HAP-1 (cell line): ENCODE results near the gene NTM.
"Not testable (repeated sequence)": the region's sequence is repeated elsewhere in the genome, so short reads cannot be mapped to it uniquely, and the experiment has no call there.

Source experiments
- DNase-seq, 2 experiments: peaks; one replicate each; pipeline ENCODE4 v3.0.0-alpha.2; 2016 to 2020; ENCODE audit warnings: low spot score in 2 of 2
- H3K27me3 ChIP-seq: fragments of 250-450 bp; sonication (Bioruptor Pico); 2 replicates; pipeline ENCODE4 v1.5.1; 2020; ENCODE audit warnings: low read depth, mild to moderate bottlenecking, moderate library complexity
- H3K36me3 ChIP-seq: fragments of 250-450 bp; sonication (Bioruptor Pico); replicated peaks from 2 replicates; pipeline ENCODE4 v1.5.1; 2020; ENCODE audit warnings: mild to moderate bottlenecking
- H3K4me1 ChIP-seq: fragments of 250-450 bp; sonication (Bioruptor Pico); 2 replicates; pipeline ENCODE4 v1.5.1; 2020; ENCODE audit warnings: mild to moderate bottlenecking
- H3K4me3 ChIP-seq: fragments of 250-450 bp; sonication (Bioruptor Pico); 2 replicates; pipeline ENCODE4 v1.5.1; 2020; ENCODE audit warnings: mild to moderate bottlenecking, moderate library complexity
- H3K9me3 ChIP-seq: fragments of 250-450 bp; sonication (Bioruptor Pico); 2 replicates; pipeline ENCODE4 v1.5.1; 2020; ENCODE audit warnings: mild to moderate bottlenecking, moderate library complexity
- in situ Hi-C: fragments of 300-500 bp; cut with MboI; formaldehyde crosslinking; loops from 3 replicates; pipeline ENCODE4 v1.14.3; 2020; ENCODE audit warnings: low sequenced_read_pairs, inconsistent platforms, mixed read lengths

NTM gene

GRCh38 chr11:131370090-131370751, at the start of gene NTM:
TSS of gene NTM (plus strand) at chr11:131370615.
- H3K9me3 ChIP-seq: no peaks in the 10 kb centered on the region
- H3K4me1 ChIP-seq: no peaks in the 10 kb centered on the region
- no peaks in the 10 kb centered on the region for H3K27me3 ChIP-seq
- DNase-seq: no peak
- no peaks in the 10 kb centered on the region for H3K36me3 ChIP-seq
- no peak within 1 kb of the TSS for H3K4me3 ChIP-seq
- in situ Hi-C loops: no loop called here

GRCh38 chr11:131324921-131325570, 45.4 kb upstream of the NTM start:
- no peak overlapping the region for H3K4me3 ChIP-seq
- H3K4me1 ChIP-seq: no peaks in the 10 kb centered on the region
- no peaks in the 10 kb centered on the region for H3K9me3 ChIP-seq
- H3K36me3 ChIP-seq: no peaks in the 10 kb centered on the region
- H3K27me3 ChIP-seq: no peaks in the 10 kb centered on the region
- in situ Hi-C loops: no loop called here
- no peak for DNase-seq

GRCh38 chr11:131326829-131327228, 43.6 kb upstream of the NTM start:
- no peaks in the 10 kb centered on the region for H3K9me3 ChIP-seq
- H3K4me1 ChIP-seq: no peaks in the 10 kb centered on the region
- in situ Hi-C loops: no loop called here
- no peaks in the 10 kb centered on the region for H3K36me3 ChIP-seq
- no peaks in the 10 kb centered on the region for H3K27me3 ChIP-seq
- no peak overlapping the region for H3K4me3 ChIP-seq
- no peak for DNase-seq

GRCh38 chr11:131327421-131327820, 43.0 kb upstream of the NTM start:
- no peaks in the 10 kb centered on the region for H3K27me3 ChIP-seq
- no peaks in the 10 kb centered on the region for H3K4me1 ChIP-seq
- no peak overlapping the region for H3K4me3 ChIP-seq
- in situ Hi-C loops: no loop called here
- no peaks in the 10 kb centered on the region for H3K36me3 ChIP-seq
- DNase-seq: no peak
- no peaks in the 10 kb centered on the region for H3K9me3 ChIP-seq

- no peaks in the 10 kb centered on the region for H3K27me3 ChIP-seq
- H3K4me1 ChIP-seq: no peaks in the 10 kb centered on the region
- in situ Hi-C loops: no loop called here
- H3K9me3 ChIP-seq: no peaks in the 10 kb centered on the region
- no peaks in the 10 kb centered on the region for H3K36me3 ChIP-seq
- no peak overlapping the region for H3K4me3 ChIP-seq
- DNase-seq: no peak
Measured at GRCh38 chr11:131328843-131329242, 41.6 kb upstream of the NTM start.

GRCh38 chr11:131331010-131331409, 39.4 kb upstream of the NTM start:
- in situ Hi-C loops: no loop called here
- no peaks in the 10 kb centered on the region for H3K27me3 ChIP-seq
- H3K4me3 ChIP-seq: no peak overlapping the region
- H3K36me3 ChIP-seq: no peaks in the 10 kb centered on the region
- no peaks in the 10 kb centered on the region for H3K4me1 ChIP-seq
- H3K9me3 ChIP-seq: no peaks in the 10 kb centered on the region
- no peak for DNase-seq

- no peak overlapping the region for H3K4me3 ChIP-seq
- in situ Hi-C loops: no loop called here
- no peaks in the 10 kb centered on the region for H3K9me3 ChIP-seq
- no peaks in the 10 kb centered on the region for H3K4me1 ChIP-seq
- H3K27me3 ChIP-seq: no peaks in the 10 kb centered on the region
- no peak for DNase-seq
- no peaks in the 10 kb centered on the region for H3K36me3 ChIP-seq
Measured at GRCh38 chr11:131331546-131331945, 38.9 kb upstream of the NTM start.

- no peaks in the 10 kb centered on the region for H3K36me3 ChIP-seq
- H3K4me1 ChIP-seq: no peaks in the 10 kb centered on the region
- no peak for DNase-seq
- no peaks in the 10 kb centered on the region for H3K27me3 ChIP-seq
- H3K9me3 ChIP-seq: no peaks in the 10 kb centered on the region
- in situ Hi-C loops: no loop called here
- H3K4me3 ChIP-seq: no peak overlapping the region
Measured at GRCh38 chr11:131334601-131335000, 35.8 kb upstream of the NTM start.

GRCh38 chr11:131341900-131342299, 28.5 kb upstream of the NTM start:
- DNase-seq, H3K27me3 ChIP-seq, H3K36me3 ChIP-seq, in situ Hi-C loops, H3K4me3 ChIP-seq, H3K9me3 ChIP-seq, H3K4me1 ChIP-seq: not testable (repeated sequence)

GRCh38 chr11:131342442-131342841, 28.0 kb upstream of the NTM start:
- H3K9me3 ChIP-seq, in situ Hi-C loops, DNase-seq: not testable (repeated sequence)

GRCh38 chr11:131345406-131345805, 25.0 kb upstream of the NTM start:
- no peak overlapping the region for H3K4me3 ChIP-seq
- H3K36me3 ChIP-seq: no peaks in the 10 kb centered on the region
- no peak for DNase-seq
- H3K9me3 ChIP-seq: no peaks in the 10 kb centered on the region
- in situ Hi-C loops: no loop called here
- H3K27me3 ChIP-seq: no peaks in the 10 kb centered on the region
- no peaks in the 10 kb centered on the region for H3K4me1 ChIP-seq

More at GRCh38 chr11:131342442-131342841, 28.0 kb upstream of the NTM start:
- not testable (repeated sequence) for H3K4me1 ChIP-seq, H3K4me3 ChIP-seq, H3K36me3 ChIP-seq, H3K27me3 ChIP-seq

- no peaks in the 10 kb centered on the region for H3K9me3 ChIP-seq
- no peak overlapping the region for H3K4me3 ChIP-seq
- H3K27me3 ChIP-seq: no peaks in the 10 kb centered on the region
- H3K36me3 ChIP-seq: no peaks in the 10 kb centered on the region
- H3K4me1 ChIP-seq: no peaks in the 10 kb centered on the region
- in situ Hi-C loops: no loop called here
- DNase-seq: no peak
Measured at GRCh38 chr11:131349368-131350086, 20.9 kb upstream of the NTM start.

- Histone ChIP-seq H3K4me3 (no peak overlapping the region), H3K4me1 (no peaks in the 10 kb centered on the region), H3K36me3 (no peaks in the 10 kb centered on the region), H3K9me3 (no peaks in the 10 kb centered on the region), H3K27me3 (no peaks in the 10 kb centered on the region)
- in situ Hi-C loops: no loop called here
- no peak for DNase-seq
Measured at GRCh38 chr11:131350872-131351271, 19.5 kb upstream of the NTM start.

- in situ Hi-C loops: no loop called here
- H3K27me3 ChIP-seq: no peaks in the 10 kb centered on the region
- no peaks in the 10 kb centered on the region for H3K4me1 ChIP-seq
- DNase-seq: no peak
- no peak overlapping the region for H3K4me3 ChIP-seq
- no peaks in the 10 kb centered on the region for H3K36me3 ChIP-seq
- H3K9me3 ChIP-seq: no peaks in the 10 kb centered on the region
Measured at GRCh38 chr11:131351848-131352247, 18.6 kb upstream of the NTM start.
